H1 (cell line): Measurements from ENCODE around the gene PNCK. TPM values are rescaled to one million over a fixed set of nuclear protein-coding genes. Genes with fewer than 3 reads are reported as not detected.
"Not testable (repeated sequence)": the region's sequence is repeated elsewhere in the genome, so short reads cannot be mapped to it uniquely, and the experiment has no call there.

Source experiments
- CTCF ChIA-PET: fragments of 300-600 bp; sonication (Branson Sonifier 250); formaldehyde crosslinking; loops from one replicate; lab custom pipeline; 2021; ENCODE audit not compliant: partially characterized antibody; lab: Charles Lee
- POLR2A ChIA-PET: fragments of 300-600 bp; sonication (Branson Sonifier 250); formaldehyde crosslinking; loops from one replicate; lab custom pipeline; 2021; ENCODE audit warnings: inconsistent platforms; ENCODE audit not compliant: partially characterized antibody; lab: Charles Lee
- DNase-seq, 2 experiments: peaks; one replicate each; pipeline versions ENCODE4 v3.0.0 to v3.0.0-alpha.2; 2010 to 2022; ENCODE audit warnings: low spot score in 2 of 2, low read depth in 1 of 2, mixed read lengths in 1 of 2
- FAIRE-seq: peaks from 2 replicates; lab custom pipeline; 2011; peaks lifted over from hg19 to GRCh38; lab: Jason Lieb, UNC
- H2AFZ ChIP-seq: 2 replicates; pipeline ENCODE4 v1.8.1; 2012; ENCODE audit warnings: low read length, inconsistent platforms
- H2AK5ac ChIP-seq: 2 replicates; pipeline ENCODE4 v1.6.1; 2013; ENCODE audit warnings: low read depth, low read length
- H2BK120ac ChIP-seq: replicated peaks from 2 replicates; pipeline ENCODE3; 2013; ENCODE audit warnings: low read depth, low read length, inconsistent platforms
- H2BK12ac ChIP-seq: 2 replicates; pipeline ENCODE4 v1.6.1; 2013; ENCODE audit warnings: low read depth, low read length
- H2BK15ac ChIP-seq: 2 replicates; pipeline ENCODE4 v1.6.1; 2013; ENCODE audit warnings: low read length
- H2BK20ac ChIP-seq: 2 replicates; pipeline ENCODE4 v1.6.1; 2013; ENCODE audit warnings: low read length
- H2BK5ac ChIP-seq: 2 replicates; pipeline ENCODE4 v1.6.1; 2013; ENCODE audit warnings: low read depth, low read length
- H3K14ac ChIP-seq: 2 replicates; pipeline ENCODE4 v1.6.1; 2013; ENCODE audit warnings: inconsistent platforms; ENCODE audit not compliant: insufficient read length
- H3K18ac ChIP-seq: 2 replicates; pipeline ENCODE4 v1.6.1; 2013; ENCODE audit warnings: low read length; ENCODE audit errors: extremely low read depth
- H3K23ac ChIP-seq: 2 replicates; pipeline ENCODE4 v1.6.1; 2013; ENCODE audit warnings: inconsistent platforms; ENCODE audit not compliant: insufficient read length
- H3K23me2 ChIP-seq: 2 replicates; pipeline ENCODE4 v1.6.1; 2013; ENCODE audit warnings: low read depth, low read length
- H3K27ac ChIP-seq: 2 replicates; pipeline ENCODE4 v1.6.1; 2011; ENCODE audit warnings: low read depth, low read length, inconsistent platforms
- H3K27me3 ChIP-seq, 4 experiments: replicated peaks in 1 of 4; 1 replicate in 1 of 4; 2 replicates in 3 of 4; pipeline versions ENCODE4 v1.6.1 to v1.8.1; 2011 to 2013; ENCODE audit warnings: low read length in 3 of 4, mild to moderate bottlenecking in 3 of 4, inconsistent platforms in 2 of 4, mixed read lengths in 2 of 4, moderate library complexity in 1 of 4; ENCODE audit not compliant: control insufficient read depth in 3 of 4, insufficient read depth in 3 of 4; ENCODE audit errors: extremely low read depth in 1 of 4
- H3K36me3 ChIP-seq, 4 experiments: 2 replicates each; pipeline versions ENCODE4 v1.6.1 to v1.8.1; 2011 to 2013; ENCODE audit warnings: mild to moderate bottlenecking in 4 of 4, low read length in 3 of 4, moderate library complexity in 2 of 4, control low read depth in 1 of 4, inconsistent platforms in 1 of 4; ENCODE audit not compliant: insufficient read depth in 4 of 4, control insufficient read depth in 2 of 4
- H3K4ac ChIP-seq: replicated peaks from 2 replicates; pipeline ENCODE3; 2013; ENCODE audit warnings: low read length, low read depth, mixed read lengths, inconsistent platforms; ENCODE audit not compliant: insufficient read length
- H3K4me1 ChIP-seq, 4 experiments: replicated peaks in 1 of 4; 1 replicate in 1 of 4; 2 replicates in 3 of 4; pipeline versions ENCODE4 v1.6.1 to v1.8.1; 2011 to 2013; ENCODE audit warnings: low read length in 3 of 4, inconsistent platforms in 2 of 4, mixed read lengths in 1 of 4; ENCODE audit not compliant: insufficient read depth in 4 of 4, control insufficient read depth in 3 of 4
- H3K4me2 ChIP-seq, 2 experiments: 2 replicates each; pipeline versions ENCODE4 v1.6.1 to v1.8.1; 2011 to 2013; ENCODE audit warnings: low read depth in 2 of 2, low read length in 2 of 2, control low read depth in 1 of 2, inconsistent platforms in 1 of 2, mild to moderate bottlenecking in 1 of 2; ENCODE audit not compliant: insufficient read depth in 1 of 2
- H3K4me3 ChIP-seq, 4 experiments: fragments of 200-600, 300-600 bp in 1 of 4; sonication (generic), shearing (Covaris generic), sonication (Bioruptor Twin) in 1 of 4; 2 replicates each; pipeline versions ENCODE4 v1.5.1 to v1.8.1; 2011 to 2016; ENCODE audit warnings: low read length in 4 of 4, low read depth in 3 of 4, control low read depth in 2 of 4, inconsistent platforms in 2 of 4, mild to moderate bottlenecking in 2 of 4, mixed read lengths in 1 of 4, moderate library complexity in 1 of 4; ENCODE audit not compliant: insufficient read depth in 2 of 4; ENCODE audit errors: extremely low read depth in 1 of 4
- H3K56ac ChIP-seq: replicated peaks from 2 replicates; pipeline ENCODE3; 2013; ENCODE audit warnings: low read depth, mild to moderate bottlenecking, mixed read lengths, low read length, inconsistent platforms; ENCODE audit not compliant: insufficient read length
- H3K79me1 ChIP-seq: 2 replicates; pipeline ENCODE4 v1.6.1; 2013; ENCODE audit warnings: low read depth, low read length, control low read depth
- H3K79me2 ChIP-seq, 2 experiments: 2 replicates each; pipeline versions ENCODE4 v1.6.1 to v1.8.1; 2012 to 2013; ENCODE audit warnings: low read length in 2 of 2, mild to moderate bottlenecking in 2 of 2, inconsistent platforms in 1 of 2; ENCODE audit not compliant: insufficient read depth in 2 of 2, control insufficient read depth in 1 of 2
- H3K9ac ChIP-seq, 4 experiments: replicated peaks in 1 of 4; 1 replicate in 1 of 4; 2 replicates in 3 of 4; pipeline versions ENCODE4 v1.6.1 to v1.8.1; 2011 to 2013; ENCODE audit warnings: low read depth in 3 of 4, low read length in 3 of 4, control low read depth in 2 of 4, mild to moderate bottlenecking in 2 of 4, moderate library complexity in 2 of 4, inconsistent platforms in 1 of 4; ENCODE audit errors: extremely low read depth in 1 of 4
- H3K9me3 ChIP-seq, 2 experiments: 2 replicates each; pipeline versions ENCODE4 v1.6.1 to v1.8.1; 2012 to 2013; ENCODE audit warnings: mild to moderate bottlenecking in 2 of 2, moderate library complexity in 2 of 2, control low read depth in 1 of 2, inconsistent platforms in 1 of 2, low read depth in 1 of 2, low read length in 1 of 2, mixed read lengths in 1 of 2; ENCODE audit not compliant: insufficient read depth in 2 of 2
- H4K20me1 ChIP-seq, 2 experiments: replicated peaks in 1 of 2; 2 replicates each; pipeline versions ENCODE3 to v1.8.1; 2011 to 2013; ENCODE audit warnings: inconsistent platforms in 2 of 2, low read length in 2 of 2, mild to moderate bottlenecking in 1 of 2; ENCODE audit not compliant: insufficient read depth in 2 of 2, control insufficient read depth in 1 of 2
- H4K5ac ChIP-seq: 2 replicates; pipeline ENCODE4 v1.6.1; 2013; ENCODE audit warnings: low read length, low read depth, mixed read lengths, inconsistent platforms; ENCODE audit not compliant: insufficient read length
- H4K8ac ChIP-seq: 2 replicates; pipeline ENCODE4 v1.8.0; 2013; ENCODE audit warnings: mild to moderate bottlenecking, moderate library complexity, low read length, inconsistent platforms; ENCODE audit not compliant: insufficient read depth; ENCODE audit errors: extremely low read depth
- H4K91ac ChIP-seq: replicated peaks from 2 replicates; pipeline ENCODE3; 2013; ENCODE audit warnings: low read length, mixed read lengths, inconsistent platforms; ENCODE audit not compliant: insufficient read length
- POLR2A ChIP-seq, 2 experiments: IDR thresholded peaks; 1 replicate in 1 of 2; 2 replicates in 1 of 2; pipeline ENCODE4 v1.6.1; 2011; ENCODE audit warnings: low read depth in 2 of 2, low read length in 2 of 2, mild to moderate bottlenecking in 2 of 2; ENCODE audit errors: control extremely low read depth in 1 of 2
- WGBS, 2 experiments: shearing (Covaris generic) in 1 of 2; methylation state at CpG; one replicate each; pipeline versions ENCODE4 v1.1.6 to v1.1.7; 2013 to 2015; ENCODE audit warnings: low lambda C conversion rate in 2 of 2, mixed read lengths in 2 of 2, inconsistent platforms in 1 of 2, low coverage in 1 of 2, missing lambda C conversion rate in 1 of 2; ENCODE audit not compliant: insufficient replicate concordance in 2 of 2, insufficient coverage in 1 of 2, insufficient read length in 1 of 2; ENCODE audit errors: extremely low coverage in 1 of 2, missing lambda C conversion rate in 1 of 2; 5-methylcytosine and 5-hydroxymethylcytosine counted together
- polyA plus RNA-seq, 7 experiments: library from polyadenylated mRNA; depleted of rRNA in 3 of 7; stranded (reverse) in 5 of 7; unstranded in 2 of 7; fragments of >200 nt in 5 of 7; fragments of 200-250 nt in 2 of 7; gene quantifications; 1 replicate in 5 of 7; 2 replicates in 1 of 7; 4 replicates in 1 of 7; pipeline versions ENCODE4 v1.2.1 to v1.2.3, GENCODE V29; 2011 to 2013; ENCODE audit warnings: missing spikeins in 2 of 7, mixed read lengths in 2 of 7
- total RNA-seq: library from RNA; stranded (reverse); fragmentation: NEBNext Ultra II Directional; extraction: Animal tissue kit (Norgen Biotek cat#: 25700); gene quantifications from 2 replicates; pipeline ENCODE4 v1.2.1, GENCODE V29; 2021

Gene PNCK
- total and polyA plus RNA-seq, 2 of the 8 experiments (the other 6 are each of a cell fraction or from before 2014, with no cell fraction given), result 6.2 to 6.3 TPM

DNA sequence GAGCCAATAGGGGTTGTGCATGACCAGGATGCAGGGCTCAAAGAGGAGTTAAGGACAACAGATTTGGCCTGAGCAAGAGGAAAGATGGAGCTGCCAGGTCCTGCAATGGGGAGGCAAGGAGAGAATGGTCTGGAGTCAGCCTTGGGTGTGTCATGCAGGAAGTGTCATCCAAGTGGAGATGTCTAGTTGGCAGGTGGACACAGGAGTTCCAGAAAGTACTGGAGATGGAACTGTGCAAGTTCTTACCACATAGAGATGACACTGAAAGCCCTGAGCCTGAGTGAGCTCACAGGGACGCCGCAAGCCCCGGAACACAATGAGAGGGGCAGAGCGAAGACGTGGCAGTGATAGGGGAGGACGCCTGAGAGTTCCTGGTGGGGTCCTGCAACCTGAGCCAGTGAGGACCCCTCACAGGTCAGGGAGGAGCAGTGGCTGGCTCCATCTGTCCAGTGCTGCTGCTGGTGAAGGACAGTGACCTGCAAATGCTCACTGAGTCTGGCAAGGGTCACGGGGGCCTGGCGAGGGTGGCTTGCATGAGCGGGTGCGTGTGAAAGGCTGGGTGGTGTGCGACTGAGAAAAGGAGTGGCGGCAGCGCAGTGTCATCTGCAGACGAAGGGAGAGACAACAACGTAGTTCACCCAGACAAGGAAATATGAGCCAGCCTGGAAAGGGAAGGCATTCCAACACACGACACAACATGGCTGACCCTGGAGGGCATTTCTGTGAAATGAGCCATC is 23.5 kb upstream of the PNCK start:
- H3K79me2 ChIP-seq, H3K23me2 ChIP-seq, H3K9me3 ChIP-seq, H4K20me1 ChIP-seq, H2BK15ac ChIP-seq, H3K9ac ChIP-seq, H2BK20ac ChIP-seq, FAIRE-seq, H2BK120ac ChIP-seq, H4K5ac ChIP-seq, H3K4me3 ChIP-seq, H3K56ac ChIP-seq, H3K4me2 ChIP-seq, H3K79me1 ChIP-seq, H3K14ac ChIP-seq, H2BK12ac ChIP-seq, H2AK5ac ChIP-seq, H2AFZ ChIP-seq, H3K27me3 ChIP-seq, DNase-seq, H3K4me1 ChIP-seq, H3K27ac ChIP-seq, H2BK5ac ChIP-seq, H4K91ac ChIP-seq, H3K23ac ChIP-seq, H4K8ac ChIP-seq, H3K18ac ChIP-seq, H3K4ac ChIP-seq: not testable (repeated sequence)
- 0 out of 3 replicates have a peak, but pooled peaks of 1 of the 2 experiments have one; percentile 12 for TF ChIP-seq POLR2A (IDR thresholded peaks at IDR 0.05; ENCODE audit: control extremely low read depth in 1 of 2, low read depth in 2 of 2, low read length in 2 of 2)
- CTCF ChIA-PET, result interaction anchor here (2.3 kb wide), 1 partner anchor 10 kb away, joined by 10 read pairs; the partner anchor contains the start of gene SLC6A8
- H3K36me3 ChIP-seq, result peaks cover 0 to 29% (median 13%) of the 10 kb centered on the region in 4 experiments; a peak in 6 of 8 replicates
- POLR2A ChIA-PET, result interaction anchor here (1.5 kb wide), 1 partner anchor 11 kb away, joined by 6 read pairs; no protein-coding TSS in a partner anchor
- WGBS, 2 experiments, result 98% methylated on average over 11 of the region's 16 CpGs; no CpG with 5 or more reads in 1 of the 2 experiments
